PC-3 (cell line): ENCODE data around the gene ADCK2.

ENCODE experiments used
- CTCF ChIP-seq: fragments of 300-600 bp; sonication (generic); conservative IDR thresholded peaks from 2 replicates; pipeline ENCODE4 v1.5.1; 2017; ENCODE audit warnings: antibody characterized with exemption, low read depth, mild to moderate bottlenecking, low read length
- EZH2 ChIP-seq: fragments of 300-600 bp; sonication (generic); IDR thresholded peaks from one replicate; pipeline ENCODE4 v1.6.1; 2017; ENCODE audit warnings: antibody characterized with exemption, mild to moderate bottlenecking, low read length; ENCODE audit not compliant: unreplicated experiment
- EZH2phosphoT487 ChIP-seq: fragments of 300-600 bp; sonication (generic); IDR thresholded peaks from 2 replicates; pipeline ENCODE4 v1.6.1; 2018; ENCODE audit warnings: mild to moderate bottlenecking, antibody characterized with exemption, low read length, borderline replicate concordance

- no peak for TF ChIP-seq CTCF
- no peak for TF ChIP-seq EZH2
- no peak for TF ChIP-seq EZH2phosphoT487
Observed at GRCh38 chr7:140639366-140640053, 33.2 kb upstream of the ADCK2 start.
